ENCODE measurements around the gene PLCB4.

Gene PLCB4

GRCh38 chr20:9059931-9060330, 9.0 kb upstream of the PLCB4 start:
- no peak for DNase-seq (ENCODE audit: low read depth in 2 of 3, low spot score in 2 of 3)

- DNase-seq (ENCODE audit: low read depth in 2 of 3, low spot score in 2 of 3), result no peak
These were observed 7.5 kb upstream of the PLCB4 start for GRCh38 chr20:9061434-9061833.

- no peak for DNase-seq (ENCODE audit: low read depth in 2 of 3, low spot score in 2 of 3)
These were observed 6.8 kb upstream of the PLCB4 start for GRCh38 chr20:9062066-9062465.

GRCh38 chr20:9066191-9066590, 2.7 kb upstream of the PLCB4 start:
- DNase-seq (ENCODE audit: low read depth in 2 of 3, low spot score in 2 of 3), result no peak

- no peak for DNase-seq (ENCODE audit: low read depth in 2 of 3, low spot score in 2 of 3)
These were observed 570 bp upstream of the PLCB4 start for GRCh38 chr20:9068233-9068801.

- no peak for DNase-seq (ENCODE audit: low read depth in 2 of 3, low spot score in 2 of 3)
These were observed 1.4 kb downstream of the PLCB4 start for GRCh38 chr20:9070304-9070703.

GRCh38 chr20:9071976-9072726, 3.3 kb downstream of the PLCB4 start:
- no peak for DNase-seq (ENCODE audit: low read depth in 2 of 3, low spot score in 2 of 3)

GRCh38 chr20:9072861-9073500, 4.1 kb downstream of the PLCB4 start:
- no peak for DNase-seq (ENCODE audit: low read depth in 2 of 3, low spot score in 2 of 3)

- DNase-seq (ENCODE audit: low read depth in 2 of 3, low spot score in 2 of 3), result no peak
These were observed 6.6 kb downstream of the PLCB4 start for GRCh38 chr20:9075264-9076095.

GRCh38 chr20:9076440-9076839, 7.6 kb downstream of the PLCB4 start:
- DNase-seq (ENCODE audit: low read depth in 2 of 3, low spot score in 2 of 3), result no peak

- DNase-seq (ENCODE audit: low read depth in 2 of 3, low spot score in 2 of 3), result no peak
These were observed 10.2 kb downstream of the PLCB4 start for GRCh38 chr20:9078826-9079731.

GRCh38 chr20:9081423-9081966, 12.6 kb downstream of the PLCB4 start:
- no peak for DNase-seq (ENCODE audit: low read depth in 2 of 3, low spot score in 2 of 3)

GRCh38 chr20:9082741-9083140, 13.9 kb downstream of the PLCB4 start:
- DNase-seq (ENCODE audit: low read depth in 2 of 3, low spot score in 2 of 3), result no peak

- DNase-seq (ENCODE audit: low read depth in 2 of 3, low spot score in 2 of 3), result no peak
These were observed 18.8 kb downstream of the PLCB4 start for GRCh38 chr20:9087531-9088217.

- no peak for DNase-seq (ENCODE audit: low read depth in 2 of 3, low spot score in 2 of 3)
These were observed 19.7 kb downstream of the PLCB4 start for GRCh38 chr20:9088556-9088955.

- DNase-seq (ENCODE audit: low read depth in 2 of 3, low spot score in 2 of 3), result no peak
These were observed 23.2 kb downstream of the PLCB4 start for GRCh38 chr20:9092113-9092512.

- no peak for DNase-seq (ENCODE audit: low read depth in 2 of 3, low spot score in 2 of 3)
These were observed 23.8 kb downstream of the PLCB4 start for GRCh38 chr20:9092655-9093054.

GRCh38 chr20:9093218-9093957, 24.5 kb downstream of the PLCB4 start:
- no peak for DNase-seq (ENCODE audit: low read depth in 2 of 3, low spot score in 2 of 3)

GRCh38 chr20:9099372-9099771, 30.5 kb downstream of the PLCB4 start:
- DNase-seq (ENCODE audit: low read depth in 2 of 3, low spot score in 2 of 3), result no peak
